MM.1S (cell line): ENCODE results near the gene DDX31.

Source experiments
- CTCF ChIP-seq: fragments of 300-600 bp; sonication (generic); IDR thresholded peaks from 2 replicates; pipeline ENCODE4 v1.5.1; 2016; ENCODE audit warnings: antibody characterized with exemption, low read length, mixed read lengths
- EZH2 ChIP-seq: fragments of 300-600 bp; sonication (generic); optimal IDR thresholded peaks from 2 replicates; pipeline ENCODE3; 2017; ENCODE audit warnings: low read depth, mild to moderate bottlenecking, antibody characterized with exemption, low read length, mixed read lengths

- no peak for TF ChIP-seq CTCF
- TF ChIP-seq EZH2: no peak
Measured at GRCh38 chr9:132614324-132614723, 55.5 kb downstream of the DDX31 start.
